Daoy (cell line): ENCODE data around the gene BSDC1. TPM values are rescaled to one million over a fixed set of nuclear protein-coding genes. Genes with fewer than 3 reads are reported as not detected.
"Not testable (repeated sequence)": the region's sequence is repeated elsewhere in the genome, so short reads cannot be mapped to it uniquely, and the experiment has no call there.

Experiments used
- DNase-seq: peaks from one replicate; pipeline ENCODE4 v3.0.0-alpha.2; 2015; ENCODE audit warnings: low read depth
- total RNA-seq: library from RNA; depleted of rRNA; stranded (reverse); fragments of >200 nt; shearing (Covaris generic); gene quantifications from 2 replicates; pipeline ENCODE4 v1.2.3, GENCODE V29; 2014

The BSDC1 gene
- total RNA-seq, 1 experiment from 2014 or later: 75.7 TPM

DNA sequence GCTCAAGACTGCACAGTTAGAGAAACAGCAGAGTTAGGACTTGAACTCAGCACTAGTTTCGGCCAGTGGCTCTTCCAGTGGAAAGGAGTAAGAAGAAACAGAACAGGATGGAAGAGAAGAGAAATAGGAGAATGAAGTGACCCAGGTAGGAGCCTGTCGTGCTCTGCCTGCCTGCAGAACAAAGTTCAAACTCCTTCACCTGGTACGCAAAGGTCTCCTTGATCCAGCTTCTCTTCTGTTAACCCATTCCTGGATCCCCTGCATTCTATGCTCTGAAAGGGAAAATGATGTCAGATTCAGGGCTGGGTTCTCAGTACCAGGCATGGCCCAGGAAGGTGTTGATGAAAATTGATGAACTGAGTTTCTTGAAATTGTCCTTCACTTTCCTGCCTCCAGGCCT, 35.8 kb downstream of the BSDC1 start:
- DNase-seq: no peak

GRCh38 chr1:32357614-32358013, 36.6 kb downstream of the BSDC1 start:
- DNase-seq: no peak

DNA sequence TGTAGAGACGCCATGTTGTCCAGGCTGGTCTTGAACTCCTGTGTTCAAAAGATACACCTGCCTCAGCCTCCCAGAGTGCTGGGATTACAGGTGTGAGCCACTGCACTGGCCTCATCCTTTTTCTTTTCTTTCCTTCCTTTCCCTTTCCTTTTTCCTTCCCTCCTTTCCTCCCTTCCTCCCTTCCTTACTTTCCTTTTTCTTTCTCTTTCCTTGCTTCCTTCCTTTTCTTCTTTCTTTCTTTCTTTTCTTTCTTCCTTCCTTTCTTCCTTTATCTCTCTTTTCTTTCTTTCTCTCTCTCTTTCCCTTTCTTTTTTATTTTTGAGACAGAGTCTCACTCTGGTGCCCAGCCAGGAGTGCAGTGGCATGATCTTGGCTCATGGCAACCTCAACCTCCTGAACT, 37.8 kb downstream of the BSDC1 start:
- DNase-seq: no peak

DNA sequence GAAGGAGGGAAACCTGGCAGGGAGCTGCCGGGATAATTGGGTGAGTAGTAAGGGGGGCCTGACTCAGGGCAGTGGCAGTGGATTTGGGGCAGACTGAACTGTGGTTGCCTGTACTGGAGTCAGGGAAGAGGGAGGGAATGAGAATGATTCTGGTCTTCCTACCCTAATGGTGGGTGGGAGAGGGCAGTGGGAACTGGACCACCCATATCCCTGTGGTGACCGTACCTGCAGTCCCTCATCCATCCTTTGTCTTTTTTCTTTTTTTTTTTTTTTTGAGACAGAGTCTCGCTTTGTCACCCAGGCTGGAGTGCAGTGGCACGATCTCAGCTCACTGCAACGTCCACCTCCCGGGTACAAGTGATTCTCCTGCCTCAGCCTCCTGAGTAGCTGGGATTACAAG, 38.5 kb downstream of the BSDC1 start:
- not testable (repeated sequence) for DNase-seq

DNA sequence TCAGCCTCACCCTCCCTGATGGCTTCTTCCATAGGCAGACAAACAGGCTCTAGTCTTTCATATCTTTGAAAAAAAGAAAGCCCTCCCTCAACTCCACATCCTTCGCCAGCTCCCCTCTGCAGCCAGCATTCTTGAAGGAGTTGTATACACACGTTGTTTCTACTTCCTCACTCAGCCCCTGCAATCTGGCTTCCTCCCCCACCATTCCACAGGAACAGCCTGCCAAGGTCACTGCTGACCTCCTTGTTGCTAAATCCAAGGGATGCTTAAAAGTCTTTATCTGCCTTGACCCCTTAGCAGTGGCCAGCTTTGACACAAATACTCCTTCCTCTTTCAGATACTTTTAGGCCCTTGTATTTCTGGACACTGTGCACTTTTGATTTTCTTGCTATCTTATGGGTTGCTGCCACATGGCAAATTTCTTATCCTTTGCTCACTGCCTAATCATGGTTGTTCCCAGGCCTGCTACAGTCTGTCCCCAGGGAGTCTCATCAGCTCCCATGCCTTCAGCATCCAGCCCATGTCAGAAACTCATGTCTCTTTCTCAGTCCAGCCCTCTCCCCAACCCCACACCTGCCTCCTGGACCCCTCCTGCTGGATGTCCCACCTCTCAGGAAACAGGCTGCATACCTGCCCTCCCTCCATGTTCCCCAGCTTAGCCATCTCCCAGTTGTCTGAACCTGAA, 40.2 kb downstream of the BSDC1 start:
- DNase-seq: no peak

- no peak for DNase-seq
These were observed 40.8 kb downstream of the BSDC1 start for GRCh38 chr1:32353431-32353830.

- DNase-seq: no peak
These were observed 41.3 kb downstream of the BSDC1 start for GRCh38 chr1:32352831-32353383.

DNA sequence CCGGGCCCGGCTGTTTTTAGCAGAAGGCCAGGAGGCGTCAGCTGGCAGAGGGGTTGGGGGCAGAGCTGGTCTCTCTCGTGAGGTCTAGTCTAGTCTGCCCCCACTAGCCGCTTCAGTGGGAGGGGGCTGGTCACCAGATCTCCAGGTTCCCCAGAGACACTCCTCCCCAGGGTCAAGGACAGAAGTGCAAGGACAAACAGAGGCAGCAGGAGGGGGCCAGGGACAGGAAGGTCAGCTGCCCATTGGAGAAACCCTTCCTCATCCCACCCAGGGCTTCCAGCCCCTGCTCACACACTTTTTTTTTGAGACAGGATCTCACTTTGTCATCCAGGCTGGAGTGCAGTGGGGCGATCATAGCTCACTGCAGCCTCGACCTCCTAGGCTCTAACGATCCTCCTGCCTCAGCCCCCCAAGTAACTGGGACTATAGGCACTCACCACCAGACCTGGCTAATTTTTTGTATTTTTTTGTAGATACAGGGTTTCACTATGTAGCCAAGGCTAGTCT, 41.9 kb downstream of the BSDC1 start:
- no peak for DNase-seq

DNA sequence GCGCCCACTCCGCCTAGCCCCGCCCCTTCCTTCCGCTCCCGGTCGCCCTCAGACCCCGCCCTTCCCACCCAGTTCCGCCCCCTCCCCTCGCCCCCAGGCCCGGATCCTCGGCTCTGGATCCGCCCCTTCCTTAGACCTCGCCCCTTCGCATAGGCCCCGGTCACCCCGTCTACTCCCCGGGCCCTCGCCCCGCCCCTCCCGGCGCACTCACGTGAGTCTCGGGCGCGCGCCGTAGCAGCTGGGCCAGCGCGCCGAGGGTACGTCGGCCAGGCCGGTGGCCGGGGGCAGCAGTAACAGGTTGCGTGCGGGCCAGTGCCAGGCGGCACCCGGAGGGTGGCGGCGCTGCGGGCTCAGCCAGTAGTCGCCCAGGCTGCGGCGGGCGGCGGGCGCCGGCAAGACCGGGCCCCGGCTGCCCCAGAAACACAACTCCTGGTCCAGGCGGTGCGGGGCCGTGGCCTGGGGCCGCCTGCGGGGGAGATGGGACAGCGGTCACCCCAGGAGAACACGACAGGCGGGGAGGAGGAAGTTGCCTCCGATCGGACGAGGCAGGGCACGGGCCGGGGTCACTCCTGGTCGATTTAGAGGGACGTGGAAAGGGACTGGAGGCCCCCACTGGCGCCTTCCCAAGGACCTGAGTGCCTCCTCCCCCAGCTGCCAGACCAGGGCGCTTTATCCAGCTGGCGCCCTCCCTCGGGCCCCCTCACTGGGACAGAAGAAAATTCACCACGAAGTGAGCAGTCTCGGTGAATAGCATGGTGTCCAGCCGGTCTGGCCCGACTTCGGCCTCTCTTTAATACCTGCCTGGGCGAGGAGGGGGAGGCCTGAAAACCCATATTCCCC, 42.6 kb downstream of the BSDC1 start:
- peak; percentile 96 for DNase-seq

DNA sequence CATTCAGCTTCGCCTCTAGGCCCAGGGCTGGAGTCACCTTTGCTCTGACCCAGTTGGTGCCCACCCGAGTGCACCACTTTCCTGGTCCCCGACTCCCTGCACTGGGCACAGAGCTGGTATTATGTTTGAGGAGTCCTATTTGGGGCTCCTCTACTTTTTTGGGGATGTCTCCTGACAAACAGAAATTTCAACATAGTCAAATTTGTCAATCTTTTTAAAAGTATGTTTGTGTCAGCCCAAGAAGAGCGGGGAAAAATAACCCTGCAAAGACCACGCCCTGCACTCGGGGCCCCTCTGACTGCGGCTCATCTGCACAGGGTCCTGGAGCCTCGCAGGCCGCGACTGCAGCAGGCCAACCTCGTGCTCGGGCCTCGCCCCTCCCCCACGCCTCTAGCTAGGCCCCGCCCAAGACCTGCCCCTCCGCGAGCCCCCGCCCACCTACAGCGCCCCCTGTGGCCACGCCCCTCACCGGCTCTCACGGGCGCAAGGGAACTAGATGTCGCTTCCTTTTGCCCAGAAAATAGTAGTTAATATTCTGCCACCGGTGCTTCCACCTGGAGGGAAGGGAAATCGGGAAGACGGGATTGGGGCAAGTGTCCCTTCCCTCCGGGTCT, 43.3 kb downstream of the BSDC1 start:
- no peak for DNase-seq

- DNase-seq: peak; percentile 42
These were observed 45.0 kb downstream of the BSDC1 start for GRCh38 chr1:32349211-32349708.

DNA sequence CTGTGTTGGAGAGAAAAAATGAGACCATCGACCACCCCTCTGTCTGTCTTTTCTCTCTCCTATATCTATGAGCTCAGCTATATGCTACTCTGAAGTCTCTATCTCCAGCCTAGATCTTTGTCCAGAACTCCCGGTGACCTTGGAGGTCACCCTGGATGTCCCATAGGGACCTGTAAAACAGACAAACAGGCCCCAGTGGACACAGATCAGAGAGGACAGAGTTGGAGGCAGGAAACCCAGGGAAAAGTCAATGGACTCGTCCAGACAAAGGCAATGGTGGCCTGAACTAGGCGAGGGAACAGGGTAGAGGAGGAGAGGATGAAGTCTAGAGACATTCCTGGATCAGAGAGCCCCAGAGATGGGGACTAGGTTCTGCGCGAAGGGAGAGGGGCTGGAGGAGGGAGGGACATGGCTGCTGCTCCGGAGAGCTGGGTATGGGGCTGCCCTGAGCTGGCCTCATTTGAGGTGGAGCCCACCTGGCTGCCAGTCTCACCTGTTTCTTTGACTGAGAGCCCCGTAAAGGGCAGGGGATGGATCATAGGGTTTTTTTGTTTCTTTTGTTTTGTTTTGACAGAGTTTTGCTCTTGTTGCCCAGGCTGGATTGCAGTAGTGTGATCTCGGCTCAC, 47.6 kb downstream of the BSDC1 start:
- DNase-seq: no peak

DNA sequence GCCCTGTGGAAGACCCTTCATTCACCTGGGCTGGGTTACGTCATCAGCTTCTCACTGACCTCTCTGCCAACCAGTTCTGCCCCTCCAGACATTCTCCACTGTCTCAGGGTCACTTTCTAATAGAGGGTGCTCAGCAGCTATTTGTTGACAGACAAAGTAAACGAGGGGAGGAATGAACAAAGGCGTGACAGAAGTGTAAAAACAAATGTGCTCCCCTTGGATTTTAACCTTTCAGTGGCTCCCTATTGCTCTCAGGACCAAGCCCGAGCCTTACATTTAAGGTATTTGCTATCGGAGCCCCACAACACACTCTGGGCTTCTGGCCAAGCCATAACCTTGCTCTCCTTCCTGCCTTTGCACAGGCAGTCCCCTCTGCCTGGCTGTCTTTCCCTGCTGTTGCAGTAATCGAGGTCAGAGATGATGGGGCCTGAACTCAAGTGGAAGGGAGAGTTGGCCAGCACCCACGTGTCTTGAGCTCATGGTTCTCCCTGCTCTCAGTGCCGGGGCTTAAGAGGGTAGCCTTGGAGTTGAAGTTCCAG, 48.9 kb downstream of the BSDC1 start:
- DNase-seq: peak; percentile 43

- no peak for DNase-seq
These were observed 51.5 kb downstream of the BSDC1 start for GRCh38 chr1:32342704-32343103.

- DNase-seq: peak; percentile 54
These were observed 52.3 kb downstream of the BSDC1 start for GRCh38 chr1:32341971-32342370.

- DNase-seq: no peak
These were observed 53.0 kb downstream of the BSDC1 start for GRCh38 chr1:32341186-32341757.

DNA sequence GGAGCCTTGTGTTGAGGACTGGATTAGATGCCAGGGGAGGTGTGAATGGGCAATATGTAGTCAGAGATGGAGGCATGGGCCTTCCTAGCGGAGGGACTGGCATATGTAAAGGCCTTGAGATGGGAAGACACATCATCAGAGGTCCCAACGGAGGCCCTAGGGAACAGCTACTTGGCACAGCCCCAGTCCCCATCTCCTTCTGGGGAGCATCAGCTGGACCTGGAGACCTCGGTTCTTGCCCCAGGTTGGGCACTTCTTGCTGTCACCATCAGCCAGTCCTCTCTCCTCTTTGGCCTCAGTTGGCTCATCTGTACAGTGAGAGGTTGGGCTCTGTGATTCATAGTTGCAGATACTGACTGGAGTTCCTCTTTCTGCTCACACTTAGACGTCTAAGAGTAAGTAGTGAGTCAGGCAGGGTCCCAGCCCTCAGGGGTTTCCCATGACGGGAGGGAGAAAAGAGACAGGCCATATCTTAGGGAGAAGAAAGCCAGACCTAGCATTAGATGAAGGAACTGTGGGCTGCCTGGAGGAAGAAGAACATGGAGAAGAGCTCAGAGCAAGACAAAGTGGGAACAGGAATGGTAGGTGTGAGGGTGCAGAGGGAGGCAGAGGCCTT, 54.8 kb downstream of the BSDC1 start:
- DNase-seq: peak; percentile 64

- DNase-seq: no peak
These were observed 55.5 kb downstream of the BSDC1 start for GRCh38 chr1:32338637-32339145.

- DNase-seq: peak; percentile 62
These were observed 56.2 kb downstream of the BSDC1 start for GRCh38 chr1:32337855-32338636.
